SK-N-SH treated with all-trans-retinoic acid at 6 μM for 48 hours (cell line): Measurements from ENCODE around the gene ZFYVE28.

Source experiments
- ATAC-seq: fragments of 200-7000 bp; cut with Tn5 transposase; 3 replicates; pipeline ENCODE4 v1.9.1; 2020; ENCODE audit warnings: mild to moderate bottlenecking, moderate library complexity
- ARNTL ChIP-seq: fragments of 450-650 bp; formaldehyde crosslinking; IDR thresholded peaks from 2 replicates; pipeline ENCODE4 v1.5.0; 2020; ENCODE audit warnings: low read depth, mild to moderate bottlenecking, moderate library complexity, borderline replicate concordance
- BACH2 ChIP-seq: fragments of 250-450 bp; sonication (Bioruptor Pico); IDR thresholded peaks from 2 replicates; pipeline ENCODE4 v1.9.0; 2021; ENCODE audit warnings: mild to moderate bottlenecking, borderline replicate concordance
- CSDC2 ChIP-seq: fragments of 250-450 bp; sonication (Bioruptor Pico); IDR thresholded peaks from 2 replicates; pipeline ENCODE4 v1.5.0; 2020; ENCODE audit warnings: mild to moderate bottlenecking, moderate library complexity
- ISL1 ChIP-seq: fragments of 250-450 bp; sonication (Bioruptor Pico); IDR thresholded peaks from 2 replicates; pipeline ENCODE4 v2.1.2; 2022; ENCODE audit warnings: mild to moderate bottlenecking, moderate library complexity
- OSR1 ChIP-seq: fragments of 250-450 bp; sonication (Bioruptor Pico); IDR thresholded peaks from 2 replicates; pipeline ENCODE4 v1.8.0; 2022; ENCODE audit warnings: moderate library complexity, mild to moderate bottlenecking, inconsistent platforms
- PPARA ChIP-seq: fragments of 250-450 bp; sonication (Bioruptor Pico); IDR thresholded peaks from 2 replicates; pipeline ENCODE4 v1.5.0; 2020; ENCODE audit warnings: mild to moderate bottlenecking, borderline replicate concordance
- RARB ChIP-seq: fragments of 250-450 bp; sonication (Bioruptor Pico); IDR thresholded peaks from 2 replicates; pipeline ENCODE4 v1.8.0; 2021; ENCODE audit warnings: mild to moderate bottlenecking, moderate library complexity
- SNAI2 ChIP-seq: fragments of 250-450 bp; sonication (Bioruptor Pico); IDR thresholded peaks from 2 replicates; pipeline ENCODE4 v1.5.0; 2020; ENCODE audit warnings: mild to moderate bottlenecking, moderate library complexity
- TCF4 ChIP-seq: fragments of 250-450 bp; sonication (Bioruptor Pico); IDR thresholded peaks from 2 replicates; pipeline ENCODE4 v1.8.0; 2021; ENCODE audit warnings: mild to moderate bottlenecking, moderate library complexity, borderline replicate concordance
- ZC3H10 ChIP-seq: fragments of 250-450 bp; sonication (Bioruptor Pico); IDR thresholded peaks from 2 replicates; pipeline ENCODE4 v1.5.1; 2021; ENCODE audit warnings: mild to moderate bottlenecking, moderate library complexity
- ZFP3 ChIP-seq: fragments of 250-450 bp; sonication (Bioruptor Pico); IDR thresholded peaks from 2 replicates; pipeline ENCODE4 v1.5.0; 2020; ENCODE audit warnings: mild to moderate bottlenecking, moderate library complexity
- ZFP30 ChIP-seq: fragments of 450-650 bp; formaldehyde crosslinking; IDR thresholded peaks from 2 replicates; pipeline ENCODE4 v1.5.0; 2022; ENCODE audit warnings: mild to moderate bottlenecking, moderate library complexity
- ZNF565 ChIP-seq: fragments of 450-650 bp; formaldehyde crosslinking; conservative IDR thresholded peaks from 2 replicates; pipeline ENCODE4 v1.5.0; 2020; ENCODE audit warnings: low read depth, mild to moderate bottlenecking, moderate library complexity
- ZNF70 ChIP-seq: fragments of 450-650 bp; formaldehyde crosslinking; IDR thresholded peaks from 2 replicates; pipeline ENCODE4 v1.5.0; 2020; ENCODE audit warnings: mild to moderate bottlenecking, moderate library complexity
- ZNF8 ChIP-seq: fragments of 450-650 bp; formaldehyde crosslinking; IDR thresholded peaks from 2 replicates; pipeline ENCODE4 v1.5.0; 2020; ENCODE audit warnings: mild to moderate bottlenecking, moderate library complexity
- TF ChIP-seq, protein P1 (sequence below): fragments of 250-450 bp; sonication (Bioruptor Pico); IDR thresholded peaks from 2 replicates; pipeline ENCODE4 v1.5.0; 2020; ENCODE audit warnings: mild to moderate bottlenecking, moderate library complexity
- TF ChIP-seq, protein P2 (sequence below): fragments of 250-450 bp; sonication (Bioruptor Pico); IDR thresholded peaks from 2 replicates; pipeline ENCODE4 v1.5.1; 2020; ENCODE audit warnings: low read depth, mild to moderate bottlenecking, moderate library complexity
- TF ChIP-seq, protein P3 (sequence below): fragments of 250-450 bp; sonication (Bioruptor Pico); IDR thresholded peaks from 2 replicates; pipeline ENCODE4 v1.5.1; 2021; ENCODE audit warnings: mild to moderate bottlenecking, moderate library complexity

ZFYVE28 gene

DNA sequence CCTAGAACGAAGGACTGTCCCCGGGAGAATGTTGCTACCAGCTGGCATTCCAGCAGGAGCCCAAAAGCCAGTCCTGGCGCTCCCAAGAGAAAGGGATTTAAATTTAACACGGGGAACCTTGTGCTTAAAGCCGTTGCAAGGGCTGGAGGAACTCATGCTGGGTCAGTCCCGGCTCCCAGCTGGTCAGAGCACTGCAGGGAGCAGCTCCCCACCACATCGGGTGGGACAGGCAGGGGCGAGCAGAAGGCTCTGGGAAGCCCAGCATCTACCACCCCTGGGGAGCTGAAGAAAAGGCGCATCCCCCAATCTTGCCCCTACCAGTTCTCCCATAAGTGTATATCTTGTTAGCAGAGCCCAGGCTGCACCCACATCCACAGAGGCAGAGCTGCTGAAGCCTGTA lies 16.0 kb upstream of the ZFYVE28 start:
- no peak for ATAC-seq
- TF ChIP-seq, protein P1, sequence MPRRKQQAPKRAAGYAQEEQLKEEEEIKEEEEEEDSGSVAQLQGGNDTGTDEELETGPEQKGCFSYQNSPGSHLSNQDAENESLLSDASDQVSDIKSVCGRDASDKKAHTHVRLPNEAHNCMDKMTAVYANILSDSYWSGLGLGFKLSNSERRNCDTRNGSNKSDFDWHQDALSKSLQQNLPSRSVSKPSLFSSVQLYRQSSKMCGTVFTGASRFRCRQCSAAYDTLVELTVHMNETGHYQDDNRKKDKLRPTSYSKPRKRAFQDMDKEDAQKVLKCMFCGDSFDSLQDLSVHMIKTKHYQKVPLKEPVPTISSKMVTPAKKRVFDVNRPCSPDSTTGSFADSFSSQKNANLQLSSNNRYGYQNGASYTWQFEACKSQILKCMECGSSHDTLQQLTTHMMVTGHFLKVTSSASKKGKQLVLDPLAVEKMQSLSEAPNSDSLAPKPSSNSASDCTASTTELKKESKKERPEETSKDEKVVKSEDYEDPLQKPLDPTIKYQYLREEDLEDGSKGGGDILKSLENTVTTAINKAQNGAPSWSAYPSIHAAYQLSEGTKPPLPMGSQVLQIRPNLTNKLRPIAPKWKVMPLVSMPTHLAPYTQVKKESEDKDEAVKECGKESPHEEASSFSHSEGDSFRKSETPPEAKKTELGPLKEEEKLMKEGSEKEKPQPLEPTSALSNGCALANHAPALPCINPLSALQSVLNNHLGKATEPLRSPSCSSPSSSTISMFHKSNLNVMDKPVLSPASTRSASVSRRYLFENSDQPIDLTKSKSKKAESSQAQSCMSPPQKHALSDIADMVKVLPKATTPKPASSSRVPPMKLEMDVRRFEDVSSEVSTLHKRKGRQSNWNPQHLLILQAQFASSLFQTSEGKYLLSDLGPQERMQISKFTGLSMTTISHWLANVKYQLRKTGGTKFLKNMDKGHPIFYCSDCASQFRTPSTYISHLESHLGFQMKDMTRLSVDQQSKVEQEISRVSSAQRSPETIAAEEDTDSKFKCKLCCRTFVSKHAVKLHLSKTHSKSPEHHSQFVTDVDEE (CRISPR knock-in tag): no peak
- TF ChIP-seq RARB (no peak), SNAI2 (no peak), ZFP3 (CRISPR knock-in tag) (no peak)
- TF ChIP-seq, protein P2, sequence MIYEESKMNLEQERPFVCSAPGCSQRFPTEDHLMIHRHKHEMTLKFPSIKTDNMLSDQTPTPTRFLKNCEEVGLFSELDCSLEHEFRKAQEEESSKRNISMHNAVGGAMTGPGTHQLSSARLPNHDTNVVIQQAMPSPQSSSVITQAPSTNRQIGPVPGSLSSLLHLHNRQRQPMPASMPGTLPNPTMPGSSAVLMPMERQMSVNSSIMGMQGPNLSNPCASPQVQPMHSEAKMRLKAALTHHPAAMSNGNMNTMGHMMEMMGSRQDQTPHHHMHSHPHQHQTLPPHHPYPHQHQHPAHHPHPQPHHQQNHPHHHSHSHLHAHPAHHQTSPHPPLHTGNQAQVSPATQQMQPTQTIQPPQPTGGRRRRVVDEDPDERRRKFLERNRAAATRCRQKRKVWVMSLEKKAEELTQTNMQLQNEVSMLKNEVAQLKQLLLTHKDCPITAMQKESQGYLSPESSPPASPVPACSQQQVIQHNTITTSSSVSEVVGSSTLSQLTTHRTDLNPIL (CRISPR knock-in tag): no peak
- TF ChIP-seq, protein P3, sequence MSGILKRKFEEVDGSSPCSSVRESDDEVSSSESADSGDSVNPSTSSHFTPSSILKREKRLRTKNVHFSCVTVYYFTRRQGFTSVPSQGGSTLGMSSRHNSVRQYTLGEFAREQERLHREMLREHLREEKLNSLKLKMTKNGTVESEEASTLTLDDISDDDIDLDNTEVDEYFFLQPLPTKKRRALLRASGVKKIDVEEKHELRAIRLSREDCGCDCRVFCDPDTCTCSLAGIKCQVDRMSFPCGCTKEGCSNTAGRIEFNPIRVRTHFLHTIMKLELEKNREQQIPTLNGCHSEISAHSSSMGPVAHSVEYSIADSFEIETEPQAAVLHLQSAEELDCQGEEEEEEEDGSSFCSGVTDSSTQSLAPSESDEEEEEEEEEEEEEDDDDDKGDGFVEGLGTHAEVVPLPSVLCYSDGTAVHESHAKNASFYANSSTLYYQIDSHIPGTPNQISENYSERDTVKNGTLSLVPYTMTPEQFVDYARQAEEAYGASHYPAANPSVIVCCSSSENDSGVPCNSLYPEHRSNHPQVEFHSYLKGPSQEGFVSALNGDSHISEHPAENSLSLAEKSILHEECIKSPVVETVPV (CRISPR knock-in tag): no peak

DNA sequence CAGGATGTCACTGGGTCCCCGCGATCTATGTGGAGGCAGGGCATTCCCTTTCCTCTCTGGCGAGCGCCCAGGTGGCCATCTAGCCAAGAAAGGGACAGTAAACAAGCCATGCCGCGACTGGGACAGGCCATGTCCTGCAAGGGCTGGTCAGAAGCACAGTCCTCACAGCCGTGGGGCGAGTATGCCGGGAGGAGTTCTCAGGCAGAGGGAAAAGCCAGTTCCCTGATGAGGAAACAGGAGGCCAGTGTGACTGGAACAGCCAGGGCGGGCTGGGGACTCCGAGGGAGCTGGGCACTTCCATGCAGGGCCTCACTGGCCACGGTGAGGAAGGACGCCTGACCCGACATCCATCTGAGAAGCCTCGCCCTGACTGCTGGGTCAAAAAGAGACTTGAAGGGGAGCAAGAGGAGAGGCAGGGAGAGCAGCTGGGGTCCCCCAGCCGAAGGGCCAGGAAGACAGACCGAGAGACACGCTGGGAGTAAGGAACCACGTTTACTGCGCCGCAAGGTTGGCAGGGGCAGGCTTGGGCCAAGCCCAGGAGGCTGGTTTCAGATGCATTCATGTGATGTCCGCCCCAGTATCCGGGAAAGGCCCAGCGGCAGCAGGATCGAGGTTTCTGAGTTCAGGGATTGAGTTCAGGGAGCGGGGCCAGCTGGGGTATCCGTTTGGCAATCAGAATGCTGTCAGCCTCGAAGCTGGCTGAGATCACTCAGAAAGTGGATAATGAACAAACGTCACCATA lies 15.3 kb upstream of the ZFYVE28 start:
- TF ChIP-seq CSDC2 (CRISPR knock-in tag) (no peak), RARB (no peak), OSR1 (no peak), SNAI2 (no peak), ARNTL (CRISPR knock-in tag) (no peak), TCF4 (CRISPR knock-in tag) (no peak), ZFP3 (CRISPR knock-in tag) (no peak), PPARA (CRISPR knock-in tag) (no peak), ZC3H10 (CRISPR knock-in tag) (no peak), ZNF565 (CRISPR knock-in tag) (no peak), ISL1 (CRISPR knock-in tag) (no peak)
- TF ChIP-seq, all 23 proteins: peak for 0
- no peak for ATAC-seq

DNA sequence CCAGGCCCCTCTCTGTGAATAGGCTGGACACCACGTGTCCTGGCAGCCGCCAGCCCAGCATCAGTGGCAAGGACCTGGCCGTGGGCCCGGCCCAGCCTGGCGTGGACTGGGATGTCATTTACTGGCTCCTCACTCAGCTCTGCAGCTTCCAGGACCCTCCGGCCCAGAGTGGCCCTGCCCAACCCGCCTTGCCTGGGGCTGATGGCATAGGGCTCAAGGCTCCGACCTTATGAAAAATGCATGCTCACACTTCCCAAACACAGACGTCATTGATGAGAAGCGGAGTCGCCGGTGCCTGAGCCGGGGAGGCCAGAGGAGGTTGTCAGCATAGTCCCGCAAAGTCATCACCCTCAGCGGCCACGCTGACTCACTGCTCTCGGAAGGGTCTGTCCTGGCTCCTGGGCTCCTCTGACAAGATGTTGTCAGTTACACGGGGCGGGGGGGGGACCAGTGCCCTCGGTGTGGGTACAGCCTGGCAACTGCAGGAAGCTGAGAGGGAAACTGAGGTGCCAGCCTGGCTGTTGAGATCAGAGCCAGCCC lies 14.6 kb upstream of the ZFYVE28 start:
- TF ChIP-seq ZNF8: no peak
- no peak for TF ChIP-seq ZNF70 (CRISPR knock-in tag)
- no peak for TF ChIP-seq TCF4 (CRISPR knock-in tag)
- TF ChIP-seq BACH2 (CRISPR knock-in tag): no peak
- TF ChIP-seq ZNF565 (CRISPR knock-in tag): no peak
- no peak for TF ChIP-seq ISL1 (CRISPR knock-in tag)
- no peak for TF ChIP-seq PPARA (CRISPR knock-in tag)
- no peak for TF ChIP-seq ZFP30 (CRISPR knock-in tag)
- TF ChIP-seq, protein P3 (CRISPR knock-in tag): no peak
- no peak for TF ChIP-seq OSR1
- TF ChIP-seq, protein P1 (CRISPR knock-in tag): no peak
- ATAC-seq: peak; percentile 76
